GM21576 (cell line): Measurements from ENCODE around the gene RXRA.

Experiments
- ATAC-seq: cut with Tn5 transposase; IDR thresholded peaks from one replicate; pipeline ENCODE4 v1.9.1; 2021; ENCODE audit warnings: mild to moderate bottlenecking, moderate library complexity; ENCODE audit not compliant: unreplicated experiment

Gene RXRA

GRCh38 chr9:134395002-134395517 is 68.8 kb downstream of the RXRA start:
- ATAC-seq: no peak

- ATAC-seq: no peak
These were observed 69.5 kb downstream of the RXRA start for GRCh38 chr9:134395737-134396257.

- ATAC-seq: peak; percentile 38
These were observed 70.0 kb downstream of the RXRA start for GRCh38 chr9:134396258-134396742.

GRCh38 chr9:134396825-134397224 is 70.6 kb downstream of the RXRA start:
- ATAC-seq: peak; percentile 13

GRCh38 chr9:134398756-134399155 is 72.5 kb downstream of the RXRA start:
- ATAC-seq: no peak

- ATAC-seq: no peak
These were observed 73.3 kb downstream of the RXRA start for GRCh38 chr9:134399435-134400056.

GRCh38 chr9:134400283-134400682 is 74.0 kb downstream of the RXRA start:
- no peak for ATAC-seq

- no peak for ATAC-seq
These were observed 75.1 kb downstream of the RXRA start for GRCh38 chr9:134401391-134401790.

GRCh38 chr9:134402182-134402581 is 75.9 kb downstream of the RXRA start:
- no peak for ATAC-seq

- ATAC-seq: no peak
These were observed 77.0 kb downstream of the RXRA start for GRCh38 chr9:134403292-134403681.

GRCh38 chr9:134403682-134404301 is 77.5 kb downstream of the RXRA start:
- ATAC-seq: no peak

GRCh38 chr9:134404376-134405358 is 78.4 kb downstream of the RXRA start:
- no peak for ATAC-seq

GRCh38 chr9:134405527-134405926 is 79.3 kb downstream of the RXRA start:
- ATAC-seq: no peak

GRCh38 chr9:134406366-134407120 is 80.3 kb downstream of the RXRA start:
- ATAC-seq: no peak

GRCh38 chr9:134407121-134407779 is 81.0 kb downstream of the RXRA start:
- peak; percentile 70 for ATAC-seq

- no peak for ATAC-seq
These were observed 82.1 kb downstream of the RXRA start for GRCh38 chr9:134408389-134408788.

- ATAC-seq: no peak
These were observed 82.9 kb downstream of the RXRA start for GRCh38 chr9:134408939-134409737.

GRCh38 chr9:134410071-134410834 is 84.0 kb downstream of the RXRA start:
- no peak for ATAC-seq
